Chondrocyte (in vitro differentiated cells): Measurements from ENCODE around the gene SVIL. TPM values are rescaled to one million over a fixed set of nuclear protein-coding genes. Genes with fewer than 3 reads are reported as not detected.
A peak's percentile ranks its signal among the peaks of the same experiment; 100 is the strongest.
"Not testable (repeated sequence)": the region's sequence is repeated elsewhere in the genome, so short reads cannot be mapped to it uniquely, and the experiment has no call there.

Experiments used
- DNase-seq: peaks from one replicate; pipeline ENCODE4 v3.0.0; 2021; ENCODE audit warnings: mixed read lengths, low spot score
- H3K27ac Mint-ChIP-seq: one replicate; pipeline ENCODE4 v1.8.0; 2021; ENCODE audit warnings: mild to moderate bottlenecking, moderate library complexity, mixed read lengths; ENCODE audit not compliant: unreplicated experiment
- H3K27me3 Mint-ChIP-seq: 2 replicates; pipeline ENCODE4 v1.8.0; 2021; ENCODE audit warnings: low read depth, mixed read lengths
- H3K36me3 Mint-ChIP-seq: 2 replicates; pipeline ENCODE4 v1.8.0; 2021; ENCODE audit warnings: low read depth, mixed read lengths
- H3K4me1 Mint-ChIP-seq: 2 replicates; pipeline ENCODE4 v1.8.0; 2021; ENCODE audit warnings: low read depth, mild to moderate bottlenecking, mixed read lengths
- H3K4me3 Mint-ChIP-seq: one replicate; pipeline ENCODE4 v1.8.0; 2021; ENCODE audit warnings: mild to moderate bottlenecking, moderate library complexity, mixed read lengths; ENCODE audit not compliant: unreplicated experiment
- H3K9me3 Mint-ChIP-seq: 2 replicates; pipeline ENCODE4 v1.8.0; 2021; ENCODE audit warnings: low read depth, mixed read lengths
- CTCF ChIP-seq: fragments of 200-600 bp; sonication (generic); IDR thresholded peaks from 2 replicates; pipeline ENCODE4 v1.5.0; 2021; ENCODE audit warnings: antibody characterized with exemption, mild to moderate bottlenecking, moderate library complexity
- total RNA-seq: library from RNA; stranded (reverse); gene quantifications from 3 replicates; pipeline ENCODE4 v1.2.1, GENCODE V29; 2021

Gene SVIL
- total RNA-seq, 1 donor from 2014 or later, result 112 TPM

DNA sequence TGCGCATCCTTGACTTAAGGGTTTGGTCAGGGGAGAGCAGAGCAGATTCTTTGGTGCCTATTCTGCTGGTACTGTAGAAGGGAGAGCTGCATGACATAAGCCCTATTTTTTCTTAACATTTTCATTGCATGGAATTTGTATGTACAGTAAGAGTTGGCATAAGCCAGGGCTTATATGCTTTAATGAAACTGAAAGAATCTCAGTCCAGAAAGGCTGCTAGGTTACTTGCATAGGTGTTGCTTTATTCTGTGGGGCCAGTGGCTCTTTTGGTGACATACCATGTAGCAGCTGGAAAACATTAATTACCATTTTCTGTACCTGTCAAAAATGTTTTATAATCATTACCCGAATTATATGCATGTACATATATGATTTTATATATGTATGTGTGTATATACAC is 193.8 kb downstream of the SVIL start:
- DNase-seq, result no peak
- Mint-ChIP-seq H3K27me3 (no peaks in the 10 kb centered on the region), H3K27ac (no peak overlapping the region), H3K9me3 (peaks cover 4% of the 10 kb centered on the region), H3K4me3 (no peak overlapping the region), H3K36me3 (peaks cover 4% of the 10 kb centered on the region), H3K4me1 (peaks cover 14% of the 10 kb centered on the region)
- no peak for TF ChIP-seq CTCF

GRCh38 chr10:29439005-29439404 is 195.8 kb downstream of the SVIL start:
- not testable (repeated sequence) for H3K27me3 Mint-ChIP-seq, DNase-seq
- peaks cover 23% of the 10 kb centered on the region for H3K4me1 Mint-ChIP-seq

GRCh38 chr10:29438271-29438670 is 196.5 kb downstream of the SVIL start:
- H3K4me1 Mint-ChIP-seq, result peaks cover 26% of the 10 kb centered on the region

More at GRCh38 chr10:29439005-29439404, 195.8 kb downstream of the SVIL start:
- not testable (repeated sequence) for H3K27ac Mint-ChIP-seq, H3K36me3 Mint-ChIP-seq, H3K4me3 Mint-ChIP-seq, H3K9me3 Mint-ChIP-seq

DNA sequence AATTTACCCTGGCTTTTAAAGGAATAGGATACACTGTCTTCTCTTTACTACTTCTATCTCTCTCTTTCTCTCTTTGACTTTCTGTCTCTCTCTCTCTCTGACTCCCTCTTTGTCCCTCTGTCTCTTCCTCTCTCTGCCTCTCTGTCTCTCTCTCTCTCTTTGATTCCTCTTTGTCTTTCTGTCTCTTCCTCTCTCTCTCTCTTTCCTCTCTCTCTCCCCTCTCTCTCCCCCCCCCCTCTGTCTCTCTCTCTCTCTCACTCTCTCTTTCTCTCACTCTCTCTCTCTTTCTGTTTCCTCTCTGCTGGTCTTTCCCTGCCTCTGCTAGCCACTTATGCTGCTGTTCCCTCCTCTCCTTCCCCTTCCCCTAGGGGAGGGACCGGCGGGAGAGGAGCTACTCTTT is 196.9 kb downstream of the SVIL start:
- no peak overlapping the region for H3K27ac Mint-ChIP-seq
- DNase-seq, result no peak

More at GRCh38 chr10:29438271-29438670, 196.5 kb downstream of the SVIL start:
- H3K36me3 Mint-ChIP-seq, result peaks cover 4% of the 10 kb centered on the region
- peaks cover 4% of the 10 kb centered on the region for H3K9me3 Mint-ChIP-seq
- no peak for DNase-seq
- no peaks in the 10 kb centered on the region for H3K27me3 Mint-ChIP-seq
- no peak for TF ChIP-seq CTCF
- H3K27ac Mint-ChIP-seq, result no peak overlapping the region
- H3K4me3 Mint-ChIP-seq, result peak overlapping the region; percentile 51

GRCh38 chr10:29435809-29436501 is 198.8 kb downstream of the SVIL start:
- Mint-ChIP-seq H3K36me3 (peaks cover 4% of the 10 kb centered on the region), H3K27me3 (no peaks in the 10 kb centered on the region)

More for the DNA sequence above, 196.9 kb downstream of the SVIL start:
- peaks cover 4% of the 10 kb centered on the region for H3K36me3 Mint-ChIP-seq
- TF ChIP-seq CTCF, result no peak
- no peaks in the 10 kb centered on the region for H3K27me3 Mint-ChIP-seq
- peaks cover 26% of the 10 kb centered on the region for H3K4me1 Mint-ChIP-seq
- no peak overlapping the region for H3K4me3 Mint-ChIP-seq
- H3K9me3 Mint-ChIP-seq, result peaks cover 4% of the 10 kb centered on the region

More at GRCh38 chr10:29435809-29436501, 198.8 kb downstream of the SVIL start:
- H3K4me3 Mint-ChIP-seq, result no peak overlapping the region
- DNase-seq, result no peak
- H3K9me3 Mint-ChIP-seq, result peaks cover 4% of the 10 kb centered on the region
- peak overlapping the region; percentile 6 for H3K27ac Mint-ChIP-seq
- TF ChIP-seq CTCF, result no peak
- H3K4me1 Mint-ChIP-seq, result peaks cover 26% of the 10 kb centered on the region
